SH-SY5Y (cell line): ENCODE results near the gene UQCRFS1.

Experiments used
- GATA2 ChIP-seq: IDR thresholded peaks from 2 replicates; pipeline ENCODE4 v1.6.1; 2011; ENCODE audit warnings: mild to moderate bottlenecking, low read depth, low read length
- GATA3 ChIP-seq: IDR thresholded peaks from 2 replicates; pipeline ENCODE4 v1.6.1; 2011; ENCODE audit warnings: low read depth, mild to moderate bottlenecking, low read length, moderate library complexity

DNA sequence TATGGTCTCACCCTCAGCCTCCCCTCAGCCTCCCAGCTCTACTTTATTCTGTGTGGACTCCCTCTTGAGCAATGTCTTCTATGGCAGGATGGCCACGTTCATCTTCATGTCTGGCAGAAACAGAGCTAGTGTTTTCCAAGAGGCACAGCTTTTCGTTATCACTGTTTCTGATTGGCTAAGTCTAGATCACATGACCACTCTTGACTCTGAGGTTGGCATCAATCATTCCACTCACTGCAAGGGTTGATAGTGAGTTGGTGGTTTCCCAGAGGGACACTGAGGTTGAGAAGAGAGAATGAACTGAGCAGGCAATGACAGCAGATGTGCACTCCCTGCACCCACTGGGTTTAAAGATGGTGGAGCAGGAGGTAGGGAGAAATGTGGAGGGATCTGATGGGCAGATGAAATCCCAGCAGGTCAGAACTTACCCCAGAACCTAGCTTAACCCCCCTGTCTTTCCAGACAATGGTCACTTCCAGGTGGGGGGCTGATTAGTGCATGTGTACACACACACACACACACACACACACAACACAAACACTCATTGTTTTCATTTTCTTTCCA lies 26.3 kb upstream of the UQCRFS1 start:
- TF ChIP-seq GATA3: no peak
- no peak for TF ChIP-seq GATA2
